Airway epithelial cell (primary cell): ENCODE results near the gene KIAA0753. TPM values are rescaled to one million over a fixed set of nuclear protein-coding genes. Genes with fewer than 3 reads are reported as not detected.

ENCODE experiments used
- total RNA-seq: library from RNA; depleted of rRNA; stranded (reverse); fragments of >200 nt; gene quantifications from 2 replicates; pipeline ENCODE4 v1.2.3, GENCODE V29; 2015

The KIAA0753 gene
- total RNA-seq, result 6.3 and 9.0 TPM in 2 replicates

DNA sequence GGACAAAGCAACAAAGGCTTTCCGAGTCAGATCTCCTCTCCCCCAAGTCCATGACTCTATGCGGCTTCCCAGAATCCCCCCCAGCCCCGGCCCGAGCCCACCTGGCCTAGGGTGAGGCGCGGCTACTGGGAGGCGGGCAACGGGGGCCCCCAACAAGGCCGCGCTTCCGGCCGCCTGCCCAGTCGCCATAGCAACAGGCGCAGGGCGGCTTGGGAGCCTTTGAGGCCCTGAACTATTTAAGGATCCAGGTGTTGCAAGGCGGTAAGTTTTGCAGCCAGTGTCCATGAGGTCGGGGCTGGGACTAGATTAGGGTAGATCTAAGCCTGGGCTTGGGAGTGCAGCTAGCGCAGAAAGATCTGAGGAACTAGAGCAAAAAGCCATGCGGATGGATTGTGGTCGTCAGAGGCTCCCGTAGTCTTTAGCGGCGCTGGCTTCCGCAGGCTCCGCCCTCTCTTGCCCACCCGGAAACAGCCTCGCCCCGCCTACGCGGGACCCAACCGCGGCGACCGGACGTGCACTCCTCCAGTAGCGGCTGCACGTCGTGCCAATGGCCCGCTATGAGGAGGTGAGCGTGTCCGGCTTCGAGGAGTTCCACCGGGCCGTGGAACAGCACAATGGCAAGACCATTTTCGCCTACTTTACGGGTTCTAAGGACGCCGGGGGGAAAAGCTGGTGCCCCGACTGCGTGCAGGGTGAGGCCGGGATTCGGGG is at the start of gene KIAA0753, which contains the start of gene TXNDC17:
Gene KIAA0753, minus strand, starts transcription at position 176 of the 711 bp plus-strand sequence. CDS start 5,608 bp downstream, outside the sequence.
Gene TXNDC17, plus strand, starts transcription at position 525 of the 711 bp plus-strand sequence. Its CDS starts 23 bp downstream, at position 548.

DNA sequence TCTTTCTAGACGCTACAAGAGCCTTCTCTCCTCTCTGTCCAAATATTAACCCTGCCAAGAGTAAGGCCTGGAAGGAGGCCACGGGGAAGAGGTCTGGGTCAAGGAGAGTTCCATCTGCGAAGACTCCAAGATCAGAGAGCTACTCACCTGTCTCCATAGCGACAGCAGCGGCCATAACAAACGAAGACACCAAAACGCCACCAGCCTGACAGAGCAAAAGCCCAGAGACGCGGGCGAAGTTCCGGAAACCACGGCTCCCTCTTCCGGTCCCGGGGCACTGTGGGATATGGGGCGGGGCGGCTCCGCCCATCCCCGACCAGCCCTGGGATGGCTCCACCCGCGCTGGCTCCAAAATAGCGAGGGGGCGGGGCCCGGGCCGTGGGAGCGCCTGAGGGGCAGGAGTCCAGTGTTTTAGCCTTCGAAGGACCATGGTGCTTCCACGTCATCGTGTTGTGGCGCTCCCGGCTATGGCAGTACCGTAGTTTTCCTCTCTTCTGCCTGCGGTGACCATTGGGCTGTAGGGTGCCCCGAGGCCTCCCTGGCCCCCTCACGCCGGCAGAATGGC is 10.9 kb upstream of the KIAA0753 start, which contains the start of the genes C17orf100 and MED31:
Gene C17orf100, plus strand, starts transcription at position 409 of the 565 bp plus-strand sequence. Its CDS starts 152 bp downstream, at position 561.
Gene MED31, minus strand, starts transcription at position 252 of the 565 bp plus-strand sequence. Its CDS starts 77 bp downstream, at position 175.

GRCh38 chr17:6556121-6557039 is 84.1 kb downstream of the KIAA0753 start, which contains the start of gene PITPNM3:
Gene PITPNM3 (minus strand): TSS chr17:6556555. CDS start chr17:6556406, 149 bp downstream.

Other genes starting within 250 kb of the KIAA0753 start
- not detected in 2 replicates for gene AIPL1, start 205.6 kb downstream of the KIAA0753 start, total RNA-seq
- gene PIMREG, start 196.3 kb downstream of the KIAA0753 start, total RNA-seq, result 22.2 and 27.6 TPM in 2 replicates
- gene PITPNM3, start 84.2 kb downstream of the KIAA0753 start, total RNA-seq, result 15.6 and 25.0 TPM in 2 replicates
- gene TXNDC17, start 349 bp upstream of the KIAA0753 start, total RNA-seq, result 1,141 and 1,808 TPM in 2 replicates
- 21.5 and 38.9 TPM in 2 replicates for gene MED31, start 10.9 kb upstream of the KIAA0753 start, total RNA-seq
- gene C17orf100, start 11.1 kb upstream of the KIAA0753 start, total RNA-seq, result 0.71 and 0.74 TPM in 2 replicates
- gene SLC13A5, start 72.7 kb upstream of the KIAA0753 start, total RNA-seq, result 0.49 TPM in 1 of 2 replicates, not detected in the other
- gene XAF1, start 115.3 kb upstream of the KIAA0753 start, total RNA-seq, result 0.21 TPM in 1 of 2 replicates, not detected in the other
- gene FBXO39, start 135.5 kb upstream of the KIAA0753 start, total RNA-seq, result 0.07 TPM in 1 of 2 replicates, not detected in the other
- not detected in 2 replicates for gene TEKT1, start 191.0 kb upstream of the KIAA0753 start, total RNA-seq